ENCODE measurements around the gene NAT10.

The NAT10 gene

GRCh38 chr11:34114014-34114413 lies 8.6 kb downstream of the NAT10 start:
- TF ChIP-seq, protein P1, sequence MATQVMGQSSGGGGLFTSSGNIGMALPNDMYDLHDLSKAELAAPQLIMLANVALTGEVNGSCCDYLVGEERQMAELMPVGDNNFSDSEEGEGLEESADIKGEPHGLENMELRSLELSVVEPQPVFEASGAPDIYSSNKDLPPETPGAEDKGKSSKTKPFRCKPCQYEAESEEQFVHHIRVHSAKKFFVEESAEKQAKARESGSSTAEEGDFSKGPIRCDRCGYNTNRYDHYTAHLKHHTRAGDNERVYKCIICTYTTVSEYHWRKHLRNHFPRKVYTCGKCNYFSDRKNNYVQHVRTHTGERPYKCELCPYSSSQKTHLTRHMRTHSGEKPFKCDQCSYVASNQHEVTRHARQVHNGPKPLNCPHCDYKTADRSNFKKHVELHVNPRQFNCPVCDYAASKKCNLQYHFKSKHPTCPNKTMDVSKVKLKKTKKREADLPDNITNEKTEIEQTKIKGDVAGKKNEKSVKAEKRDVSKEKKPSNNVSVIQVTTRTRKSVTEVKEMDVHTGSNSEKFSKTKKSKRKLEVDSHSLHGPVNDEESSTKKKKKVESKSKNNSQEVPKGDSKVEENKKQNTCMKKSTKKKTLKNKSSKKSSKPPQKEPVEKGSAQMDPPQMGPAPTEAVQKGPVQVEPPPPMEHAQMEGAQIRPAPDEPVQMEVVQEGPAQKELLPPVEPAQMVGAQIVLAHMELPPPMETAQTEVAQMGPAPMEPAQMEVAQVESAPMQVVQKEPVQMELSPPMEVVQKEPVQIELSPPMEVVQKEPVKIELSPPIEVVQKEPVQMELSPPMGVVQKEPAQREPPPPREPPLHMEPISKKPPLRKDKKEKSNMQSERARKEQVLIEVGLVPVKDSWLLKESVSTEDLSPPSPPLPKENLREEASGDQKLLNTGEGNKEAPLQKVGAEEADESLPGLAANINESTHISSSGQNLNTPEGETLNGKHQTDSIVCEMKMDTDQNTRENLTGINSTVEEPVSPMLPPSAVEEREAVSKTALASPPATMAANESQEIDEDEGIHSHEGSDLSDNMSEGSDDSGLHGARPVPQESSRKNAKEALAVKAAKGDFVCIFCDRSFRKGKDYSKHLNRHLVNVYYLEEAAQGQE (IDR thresholded peaks at IDR 0.05; ENCODE audit: insufficient replicate concordance, low read depth) = no peak
- TF ChIP-seq, protein P2, sequence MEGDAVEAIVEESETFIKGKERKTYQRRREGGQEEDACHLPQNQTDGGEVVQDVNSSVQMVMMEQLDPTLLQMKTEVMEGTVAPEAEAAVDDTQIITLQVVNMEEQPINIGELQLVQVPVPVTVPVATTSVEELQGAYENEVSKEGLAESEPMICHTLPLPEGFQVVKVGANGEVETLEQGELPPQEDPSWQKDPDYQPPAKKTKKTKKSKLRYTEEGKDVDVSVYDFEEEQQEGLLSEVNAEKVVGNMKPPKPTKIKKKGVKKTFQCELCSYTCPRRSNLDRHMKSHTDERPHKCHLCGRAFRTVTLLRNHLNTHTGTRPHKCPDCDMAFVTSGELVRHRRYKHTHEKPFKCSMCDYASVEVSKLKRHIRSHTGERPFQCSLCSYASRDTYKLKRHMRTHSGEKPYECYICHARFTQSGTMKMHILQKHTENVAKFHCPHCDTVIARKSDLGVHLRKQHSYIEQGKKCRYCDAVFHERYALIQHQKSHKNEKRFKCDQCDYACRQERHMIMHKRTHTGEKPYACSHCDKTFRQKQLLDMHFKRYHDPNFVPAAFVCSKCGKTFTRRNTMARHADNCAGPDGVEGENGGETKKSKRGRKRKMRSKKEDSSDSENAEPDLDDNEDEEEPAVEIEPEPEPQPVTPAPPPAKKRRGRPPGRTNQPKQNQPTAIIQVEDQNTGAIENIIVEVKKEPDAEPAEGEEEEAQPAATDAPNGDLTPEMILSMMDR (IDR thresholded peaks at IDR 0.05; ENCODE audit: insufficient read depth, low read length) = no peak
- TF ChIP-seq GABPA (IDR thresholded peaks at IDR 0.05; ENCODE audit: low read depth) = no peak
- TF ChIP-seq SPI1 (IDR thresholded peaks at IDR 0.05; ENCODE audit: borderline replicate concordance, low read depth) = no peak
- TF ChIP-seq POLR2AphosphoS5 (IDR thresholded peaks at IDR 0.05; ENCODE audit: low read depth) = no peak
- no peaks in the 10 kb centered on the region for H3K27me3 ChIP-seq (ENCODE audit: insufficient read depth, poor library complexity, severe bottlenecking)
- H3K27ac ChIP-seq (replicated peaks) = no peak overlapping the region
- no peak for DNase-seq (ENCODE audit: low read depth in 1 of 2, low spot score in 1 of 2)
- H3K4me3 ChIP-seq (replicated peaks; ENCODE audit: insufficient read depth, low read length) = no peak overlapping the region

GRCh38 chr11:34114471-34114870 lies 9.0 kb downstream of the NAT10 start:
- TF ChIP-seq SPI1 (IDR thresholded peaks at IDR 0.05; ENCODE audit: borderline replicate concordance, low read depth) = no peak
- TF ChIP-seq, protein P2 (IDR thresholded peaks at IDR 0.05; ENCODE audit: insufficient read depth, low read length) = no peak
- TF ChIP-seq, protein P1 (IDR thresholded peaks at IDR 0.05; ENCODE audit: insufficient replicate concordance, low read depth) = no peak
- H3K4me3 ChIP-seq (replicated peaks; ENCODE audit: insufficient read depth, low read length) = no peak overlapping the region
- no peak overlapping the region for H3K27ac ChIP-seq (replicated peaks)
- H3K27me3 ChIP-seq (ENCODE audit: insufficient read depth, poor library complexity, severe bottlenecking) = no peaks in the 10 kb centered on the region
- no peak for DNase-seq (ENCODE audit: low read depth in 1 of 2, low spot score in 1 of 2)

- DNase-seq (ENCODE audit: low read depth in 1 of 2, low spot score in 1 of 2) = no peak
- no peaks in the 10 kb centered on the region for H3K27me3 ChIP-seq (ENCODE audit: insufficient read depth, poor library complexity, severe bottlenecking)
- H3K4me3 ChIP-seq (replicated peaks; ENCODE audit: insufficient read depth, low read length) = no peak overlapping the region
- TF ChIP-seq GABPA (IDR thresholded peaks at IDR 0.05; ENCODE audit: low read depth) = no peak
- TF ChIP-seq, protein P1 (IDR thresholded peaks at IDR 0.05; ENCODE audit: insufficient replicate concordance, low read depth) = no peak
- no peak for TF ChIP-seq SPI1 (IDR thresholded peaks at IDR 0.05; ENCODE audit: borderline replicate concordance, low read depth)
- no peak for TF ChIP-seq POLR2AphosphoS5 (IDR thresholded peaks at IDR 0.05; ENCODE audit: low read depth)
- TF ChIP-seq, protein P2 (IDR thresholded peaks at IDR 0.05; ENCODE audit: insufficient read depth, low read length) = no peak
- no peak overlapping the region for H3K27ac ChIP-seq (replicated peaks)
Measured at GRCh38 chr11:34120651-34121050, 15.2 kb downstream of the NAT10 start.

Measured in HL-60 (cell line).